NCI-H345 (cell line): Measurements from ENCODE around the gene ATP6V1D.
A peak's percentile ranks its signal among the peaks of the same experiment; 100 is the strongest.
"Not testable (repeated sequence)": the region's sequence is repeated elsewhere in the genome, so short reads cannot be mapped to it uniquely, and the experiment has no call there.

Experiments
- DNase-seq: peaks from one replicate; lab custom pipeline; 2025; lab: John Stamatoyannopoulos, UW

Gene ATP6V1D

GRCh38 chr14:67370830-67371229 is 11.2 kb upstream of the ATP6V1D start:
- DNase-seq: no peak

GRCh38 chr14:67365476-67365875 is 5.9 kb upstream of the ATP6V1D start:
- DNase-seq: no peak

- DNase-seq: no peak
Observed at GRCh38 chr14:67360470-67361206, 1.0 kb upstream of the ATP6V1D start.

GRCh38 chr14:67358924-67359774 is 455 bp downstream of the ATP6V1D start:
- peak; percentile 37 for DNase-seq

- DNase-seq: no peak
Observed at GRCh38 chr14:67357969-67358354, 1.6 kb downstream of the ATP6V1D start.

GRCh38 chr14:67357186-67357968 is 2.2 kb downstream of the ATP6V1D start:
- DNase-seq: no peak

GRCh38 chr14:67352055-67352454 is 7.5 kb downstream of the ATP6V1D start:
- DNase-seq: no peak

GRCh38 chr14:67345583-67345982 is 14.0 kb downstream of the ATP6V1D start:
- DNase-seq: no peak

- DNase-seq: no peak
Observed at GRCh38 chr14:67343601-67344230, 15.9 kb downstream of the ATP6V1D start.

GRCh38 chr14:67341231-67341630 is 18.4 kb downstream of the ATP6V1D start:
- not testable (repeated sequence) for DNase-seq

GRCh38 chr14:67335781-67336180 is 23.8 kb downstream of the ATP6V1D start:
- no peak for DNase-seq

GRCh38 chr14:67332468-67332867 is 27.1 kb downstream of the ATP6V1D start:
- DNase-seq: no peak

GRCh38 chr14:67331368-67332125 is 28.1 kb downstream of the ATP6V1D start:
- DNase-seq: no peak

GRCh38 chr14:67329666-67330065 is 29.9 kb downstream of the ATP6V1D start:
- not testable (repeated sequence) for DNase-seq

GRCh38 chr14:67319142-67319541 is 40.5 kb downstream of the ATP6V1D start:
- DNase-seq: no peak

- DNase-seq: no peak
Observed at GRCh38 chr14:67317822-67318221, 41.8 kb downstream of the ATP6V1D start.

GRCh38 chr14:67313153-67313552 is 46.5 kb downstream of the ATP6V1D start:
- DNase-seq: no peak

GRCh38 chr14:67311868-67312267 is 47.7 kb downstream of the ATP6V1D start:
- DNase-seq: no peak
